NT2/D1 (cell line): ENCODE measurements around the gene TBXAS1.

Experiments
- SUZ12 ChIP-seq: IDR thresholded peaks from 2 replicates; pipeline ENCODE4 v1.6.1; 2011; ENCODE audit not compliant: insufficient read length, insufficient read depth; ENCODE audit errors: extremely low read depth
- YY1 ChIP-seq: IDR thresholded peaks from 2 replicates; pipeline ENCODE4 v1.6.1; 2011; ENCODE audit not compliant: insufficient read length, insufficient read depth
- ZNF274 ChIP-seq: IDR thresholded peaks from 2 replicates; pipeline ENCODE4 v1.6.1; 2011; ENCODE audit warnings: mild to moderate bottlenecking, low read depth, low read length

DNA sequence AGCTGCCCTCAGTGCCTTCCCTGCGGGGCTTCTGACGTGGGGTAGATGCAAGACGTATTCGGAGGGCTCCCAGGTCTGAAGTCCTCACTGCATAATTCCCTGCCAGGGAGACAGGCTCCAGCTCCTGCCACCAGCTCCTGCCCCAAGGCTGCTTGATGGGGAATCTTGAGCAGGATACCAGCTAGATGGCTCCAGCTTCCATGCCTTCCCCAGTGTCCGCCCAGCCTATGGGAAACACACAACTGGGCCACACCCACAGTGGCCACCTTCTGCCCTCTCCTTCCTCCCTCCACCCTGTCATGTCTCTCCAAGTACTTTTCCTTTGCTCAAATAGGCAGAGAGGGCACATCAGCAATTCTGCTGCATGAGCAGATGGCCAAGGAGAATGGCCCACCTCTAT is 137.9 kb downstream of the TBXAS1 start:
- no peak for TF ChIP-seq SUZ12
- TF ChIP-seq ZNF274 = no peak
- TF ChIP-seq YY1 = no peak
